Measurements from ENCODE around the gene DYNC1I1. TPM values are rescaled to one million over a fixed set of nuclear protein-coding genes. Genes with fewer than 3 reads are reported as not detected.

DYNC1I1 gene
- total RNA-seq, 1 experiment from 2014 or later, result not detected

DNA sequence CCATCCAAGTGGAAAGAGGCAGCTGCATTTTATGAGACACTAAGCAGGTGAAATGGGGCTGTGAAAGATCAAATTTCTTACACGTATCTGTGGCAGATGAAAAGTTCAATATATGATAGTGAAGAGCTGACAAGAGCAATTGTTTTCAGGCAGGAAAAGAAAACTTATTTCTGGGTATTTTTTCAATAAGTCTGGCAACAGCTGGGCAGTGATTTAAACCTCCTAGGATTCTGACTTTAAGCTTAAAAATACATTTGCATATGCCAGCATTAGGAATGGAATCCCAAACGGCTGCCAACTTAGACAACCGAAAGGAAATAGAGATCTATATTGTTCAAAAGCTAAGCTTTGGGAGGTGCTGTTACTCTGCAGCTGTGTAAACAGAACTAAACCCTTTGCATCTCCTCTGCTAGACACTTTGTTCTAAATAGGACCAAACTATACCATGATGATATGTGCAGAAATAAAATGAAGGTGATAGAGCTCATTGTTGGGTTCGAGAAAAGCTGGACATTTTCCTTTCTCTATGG is 26.1 kb downstream of the DYNC1I1 start:
- no peak for DNase-seq
- H3F3A ChIP-seq (ENCODE audit: insufficient read depth, low read depth), result no peaks in the 10 kb centered on the region
- H3K9me2 ChIP-seq (ENCODE audit: insufficient read depth), result no peaks in the 10 kb centered on the region
- no peak overlapping the region for H3K4me3 ChIP-seq
- no peaks in the 10 kb centered on the region for H3K36me3 ChIP-seq (ENCODE audit: low read depth)
- H3K9me3 ChIP-seq (ENCODE audit: insufficient read depth, low read depth), result no peaks in the 10 kb centered on the region
- H3K4me2 ChIP-seq, result no peak overlapping the region
- H3K79me2 ChIP-seq (ENCODE audit: low read depth), result no peaks in the 10 kb centered on the region
- no peak for TF ChIP-seq EZH2 (IDR thresholded peaks at IDR 0.05; ENCODE audit: low read depth)
- no peak for TF ChIP-seq CTCF (conservative IDR thresholded peaks at IDR 0.05)
- ChIA-PET CTCF (no interaction called here), POLR2A (ENCODE audit: unreplicated experiment) (no interaction called here)
- intact Hi-C loops (cut with micrococcal nuclease; ENCODE audit: unreplicated experiment), result loop anchor here (5.0 kb wide), 1 partner anchor 74 kb away; no protein-coding TSS in a partner anchor
- no peaks in the 10 kb centered on the region for H4K20me1 ChIP-seq (ENCODE audit: insufficient read depth)
- no peak overlapping the region for H3K27ac ChIP-seq
- H2AFZ ChIP-seq, result no peak overlapping the region
- no TSS peak for BruUV-seq (replicated peaks)
- H3K4me1 ChIP-seq (replicated peaks; ENCODE audit: insufficient read depth), result no peaks in the 10 kb centered on the region
- 0 out of 2 replicates have a peak, but pooled peaks cover 5% of the 10 kb centered on the region for H3K27me3 ChIP-seq (ENCODE audit: insufficient read depth, low read depth)

DNA sequence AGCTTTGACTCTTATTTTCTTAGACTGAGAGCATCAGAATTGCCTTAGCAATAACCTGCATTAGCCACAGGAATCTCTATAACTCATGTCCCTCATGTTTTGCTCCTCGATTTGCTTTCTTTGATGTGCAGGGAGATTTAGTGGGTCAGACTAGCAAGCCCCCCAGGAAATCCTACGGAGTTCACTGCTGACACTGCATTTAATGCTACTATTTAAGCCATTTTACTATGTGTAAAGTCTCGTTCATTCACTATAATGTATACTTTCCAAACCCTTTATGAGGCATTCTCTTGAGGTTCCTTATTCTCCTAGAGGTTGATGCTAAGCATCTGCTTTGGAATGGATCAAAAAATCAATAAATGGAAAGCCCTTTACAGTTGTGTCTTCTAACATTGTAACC is 28.4 kb downstream of the DYNC1I1 start:
- H3K4me1 ChIP-seq (replicated peaks; ENCODE audit: insufficient read depth), result no peaks in the 10 kb centered on the region
- BruUV-seq (replicated peaks), result no TSS peak
- H3K9me3 ChIP-seq (ENCODE audit: insufficient read depth, low read depth), result no peaks in the 10 kb centered on the region
- no peak overlapping the region for H3K27ac ChIP-seq
- H3K4me3 ChIP-seq, result no peak overlapping the region
- POLR2A ChIA-PET (ENCODE audit: unreplicated experiment), result no interaction called here
- CTCF ChIA-PET, result no interaction called here
- no peaks in the 10 kb centered on the region for H3K36me3 ChIP-seq (ENCODE audit: low read depth)
- TF ChIP-seq CTCF (conservative IDR thresholded peaks at IDR 0.05) (no peak), EZH2 (IDR thresholded peaks at IDR 0.05; ENCODE audit: low read depth) (no peak)
- no peak overlapping the region for H2AFZ ChIP-seq
- H3K79me2 ChIP-seq (ENCODE audit: low read depth), result no peaks in the 10 kb centered on the region
- no peaks in the 10 kb centered on the region for H3F3A ChIP-seq (ENCODE audit: insufficient read depth, low read depth)
- 0 out of 2 replicates have a peak, but pooled peaks cover 5% of the 10 kb centered on the region for H3K27me3 ChIP-seq (ENCODE audit: insufficient read depth, low read depth)
- intact Hi-C loops (cut with micrococcal nuclease; ENCODE audit: unreplicated experiment), result no loop called here
- H4K20me1 ChIP-seq (ENCODE audit: insufficient read depth), result no peaks in the 10 kb centered on the region
- no peak overlapping the region for H3K4me2 ChIP-seq
- H3K9me2 ChIP-seq (ENCODE audit: insufficient read depth), result no peaks in the 10 kb centered on the region
- DNase-seq, result no peak

- no peak overlapping the region for H3K4me2 ChIP-seq
- intact Hi-C loops (cut with micrococcal nuclease; ENCODE audit: unreplicated experiment), result no loop called here
- ChIA-PET POLR2A (ENCODE audit: unreplicated experiment) (no interaction called here), CTCF (no interaction called here)
- 0 out of 2 replicates have a peak, but pooled peaks cover 5% of the 10 kb centered on the region for H3K27me3 ChIP-seq (ENCODE audit: insufficient read depth, low read depth)
- no peaks in the 10 kb centered on the region for H4K20me1 ChIP-seq (ENCODE audit: insufficient read depth)
- no peak overlapping the region for H2AFZ ChIP-seq
- H3F3A ChIP-seq (ENCODE audit: insufficient read depth, low read depth), result no peaks in the 10 kb centered on the region
- no peaks in the 10 kb centered on the region for H3K4me1 ChIP-seq (replicated peaks; ENCODE audit: insufficient read depth)
- H3K27ac ChIP-seq, result no peak overlapping the region
- no peaks in the 10 kb centered on the region for H3K79me2 ChIP-seq (ENCODE audit: low read depth)
- H3K9me3 ChIP-seq (ENCODE audit: insufficient read depth, low read depth), result no peaks in the 10 kb centered on the region
- H3K4me3 ChIP-seq, result no peak overlapping the region
- no peak for TF ChIP-seq CTCF (conservative IDR thresholded peaks at IDR 0.05)
- no peak for TF ChIP-seq EZH2 (IDR thresholded peaks at IDR 0.05; ENCODE audit: low read depth)
- no peak for DNase-seq
- no TSS peak for BruUV-seq (replicated peaks)
- no peaks in the 10 kb centered on the region for H3K9me2 ChIP-seq (ENCODE audit: insufficient read depth)
- no peaks in the 10 kb centered on the region for H3K36me3 ChIP-seq (ENCODE audit: low read depth)
These were observed 29.9 kb downstream of the DYNC1I1 start for GRCh38 chr7:95802270-95802669.
